ENCODE data around the gene ZNF487. TPM values are rescaled to one million over a fixed set of nuclear protein-coding genes. Genes with fewer than 3 reads are reported as not detected.

The ZNF487 gene
- total and polyA plus RNA-seq, 10 of the 15 experiments (the other 5 are each of a cell fraction or from before 2014, with no cell fraction given), result 0.74 to 2.1 (median 1.1) TPM

GRCh38 chr10:43524434-43525247 lies 87.7 kb downstream of the ZNF487 start (continued):
- no peak for TF ChIP-seq RB1 (IDR thresholded peaks at IDR 0.05; ENCODE audit: borderline replicate concordance)
- TF ChIP-seq ZNF217 (IDR thresholded peaks at IDR 0.05), result 0 out of 2 replicates have a peak, but pooled peaks have one; percentile 27
- TF ChIP-seq TCF12 (IDR thresholded peaks at IDR 0.05; ENCODE audit: low read depth, low read length), result no peak

Small RNA genes within 50 kb of the gene (small RNA-seq; reads per million reads assigned to genes)
- gene RNU7-193P (not detected), gene SNORD3J (not detected)

Other genes with a start within 250 kb of the ZNF487 start
- gene RASGEF1A, start 170.0 kb upstream of the ZNF487 start, total RNA-seq (2014; rRNA removed), result 3.1 and 4.7 TPM in 2 replicates
- gene RASGEF1A, start 170.0 kb upstream of the ZNF487 start, total RNA-seq (2014; rRNA removed; fragmentation: Illumina TruSeq; extraction: Trizol), result 1.8 TPM in 2 replicates
- 2.6 and 2.9 TPM in 2 replicates for gene RASGEF1A, start 170.0 kb upstream of the ZNF487 start, total RNA-seq (2021)
- gene RASGEF1A, start 170.0 kb upstream of the ZNF487 start, polyA plus RNA-seq (2011; rRNA removed), result 0.10 TPM in 2 replicates
- 1.5 and 1.9 TPM in 2 replicates for gene RASGEF1A, start 170.0 kb upstream of the ZNF487 start, polyA plus RNA-seq (2014; fragmentation: Illumina TruSeq; extraction: Trizol)
- gene RASGEF1A, start 170.0 kb upstream of the ZNF487 start, polyA plus RNA-seq (2014; fragmentation: Nextera tagmentation; extraction: Ambion mirVana), result under 1 TPM; 0.29 to 0.45 TPM
- gene RASGEF1A, start 170.0 kb upstream of the ZNF487 start, polyA plus RNA-seq (2014; rRNA removed), result 3.8 and 4.8 TPM in 2 replicates
- under 1 TPM; 0.82 to 0.84 TPM for gene RASGEF1A, start 170.0 kb upstream of the ZNF487 start, polyA plus RNA-seq (2016; fragmentation: Nextera tagmentation; extraction: Ambion mirVana)
- gene FXYD4, start 65.5 kb upstream of the ZNF487 start, total RNA-seq (2014; rRNA removed), result not detected in 2 replicates
- gene FXYD4, start 65.5 kb upstream of the ZNF487 start, total RNA-seq (2014; rRNA removed; fragmentation: Illumina TruSeq; extraction: Trizol), result not detected in 2 replicates
- not detected in 2 replicates for gene FXYD4, start 65.5 kb upstream of the ZNF487 start, total RNA-seq (2021)
- gene FXYD4, start 65.5 kb upstream of the ZNF487 start, polyA plus RNA-seq (2011; rRNA removed), result not detected in 2 replicates
- not detected in 2 replicates for gene FXYD4, start 65.5 kb upstream of the ZNF487 start, polyA plus RNA-seq (2014; fragmentation: Illumina TruSeq; extraction: Trizol)
- not detected for gene FXYD4, start 65.5 kb upstream of the ZNF487 start, polyA plus RNA-seq (2014; fragmentation: Nextera tagmentation; extraction: Ambion mirVana)
- not detected in 2 replicates for gene FXYD4, start 65.5 kb upstream of the ZNF487 start, polyA plus RNA-seq (2014; rRNA removed)
- gene FXYD4, start 65.5 kb upstream of the ZNF487 start, polyA plus RNA-seq (2016; fragmentation: Nextera tagmentation; extraction: Ambion mirVana), result not detected
- 291 and 315 TPM in 2 replicates for gene HNRNPF, start 27.9 kb upstream of the ZNF487 start, total RNA-seq (2014; rRNA removed)
- 283 and 310 TPM in 2 replicates for gene HNRNPF, start 27.9 kb upstream of the ZNF487 start, total RNA-seq (2014; rRNA removed; fragmentation: Illumina TruSeq; extraction: Trizol)
- gene HNRNPF, start 27.9 kb upstream of the ZNF487 start, total RNA-seq (2021), result 372 and 373 TPM in 2 replicates
- gene HNRNPF, start 27.9 kb upstream of the ZNF487 start, polyA plus RNA-seq (2011; rRNA removed), result 262 and 295 TPM in 2 replicates
- 228 and 321 TPM in 2 replicates for gene HNRNPF, start 27.9 kb upstream of the ZNF487 start, polyA plus RNA-seq (2014; fragmentation: Illumina TruSeq; extraction: Trizol)
- gene HNRNPF, start 27.9 kb upstream of the ZNF487 start, polyA plus RNA-seq (2014; fragmentation: Nextera tagmentation; extraction: Ambion mirVana), result 100 to 1,000 TPM; 156 to 158 TPM
- gene HNRNPF, start 27.9 kb upstream of the ZNF487 start, polyA plus RNA-seq (2014; rRNA removed), result 306 and 313 TPM in 2 replicates
- gene HNRNPF, start 27.9 kb upstream of the ZNF487 start, polyA plus RNA-seq (2016; fragmentation: Nextera tagmentation; extraction: Ambion mirVana), result 100 to 1,000 TPM; 274 to 282 TPM
- 0.33 and 0.68 TPM in 2 replicates for gene ZNF239, start 137.5 kb downstream of the ZNF487 start, total RNA-seq (2014; rRNA removed)
- 0.46 and 0.72 TPM in 2 replicates for gene ZNF239, start 137.5 kb downstream of the ZNF487 start, total RNA-seq (2014; rRNA removed; fragmentation: Illumina TruSeq; extraction: Trizol)
- 0.35 and 0.51 TPM in 2 replicates for gene ZNF239, start 137.5 kb downstream of the ZNF487 start, total RNA-seq (2021)
- gene ZNF239, start 137.5 kb downstream of the ZNF487 start, polyA plus RNA-seq (2011; rRNA removed), result 0.12 and 0.13 TPM in 2 replicates
- gene ZNF239, start 137.5 kb downstream of the ZNF487 start, polyA plus RNA-seq (2014; fragmentation: Illumina TruSeq; extraction: Trizol), result 0.73 and 0.98 TPM in 2 replicates
- under 1 TPM; 0.33 to 0.35 TPM for gene ZNF239, start 137.5 kb downstream of the ZNF487 start, polyA plus RNA-seq (2014; fragmentation: Nextera tagmentation; extraction: Ambion mirVana)
- gene ZNF239, start 137.5 kb downstream of the ZNF487 start, polyA plus RNA-seq (2014; rRNA removed), result 0.26 and 0.49 TPM in 2 replicates
- under 1 TPM; 0.35 to 0.75 TPM for gene ZNF239, start 137.5 kb downstream of the ZNF487 start, polyA plus RNA-seq (2016; fragmentation: Nextera tagmentation; extraction: Ambion mirVana)
- gene ZNF485, start 169.3 kb downstream of the ZNF487 start, total RNA-seq (2014; rRNA removed), result 4.3 and 4.6 TPM in 2 replicates
- 7.5 and 7.6 TPM in 2 replicates for gene ZNF485, start 169.3 kb downstream of the ZNF487 start, total RNA-seq (2014; rRNA removed; fragmentation: Illumina TruSeq; extraction: Trizol)
- gene ZNF485, start 169.3 kb downstream of the ZNF487 start, total RNA-seq (2021), result 4.1 and 5.4 TPM in 2 replicates
- gene ZNF485, start 169.3 kb downstream of the ZNF487 start, polyA plus RNA-seq (2011; rRNA removed), result 7.2 and 9.8 TPM in 2 replicates
- gene ZNF485, start 169.3 kb downstream of the ZNF487 start, polyA plus RNA-seq (2014; fragmentation: Illumina TruSeq; extraction: Trizol), result 5.2 and 5.7 TPM in 2 replicates
- 1 to 10 TPM; 4.2 TPM for gene ZNF485, start 169.3 kb downstream of the ZNF487 start, polyA plus RNA-seq (2014; fragmentation: Nextera tagmentation; extraction: Ambion mirVana)
- 4.4 and 4.8 TPM in 2 replicates for gene ZNF485, start 169.3 kb downstream of the ZNF487 start, polyA plus RNA-seq (2014; rRNA removed)
- 1 to 10 TPM; 3.2 to 5.7 TPM for gene ZNF485, start 169.3 kb downstream of the ZNF487 start, polyA plus RNA-seq (2016; fragmentation: Nextera tagmentation; extraction: Ambion mirVana)
- 2.7 and 2.8 TPM in 2 replicates for gene ZNF32, start 211.8 kb downstream of the ZNF487 start, total RNA-seq (2014; rRNA removed)
- 2.7 and 3.4 TPM in 2 replicates for gene ZNF32, start 211.8 kb downstream of the ZNF487 start, total RNA-seq (2014; rRNA removed; fragmentation: Illumina TruSeq; extraction: Trizol)
- 2.8 and 4.0 TPM in 2 replicates for gene ZNF32, start 211.8 kb downstream of the ZNF487 start, total RNA-seq (2021)
- 23.0 and 27.0 TPM in 2 replicates for gene ZNF32, start 211.8 kb downstream of the ZNF487 start, polyA plus RNA-seq (2011; rRNA removed)
- 4.2 TPM in 2 replicates for gene ZNF32, start 211.8 kb downstream of the ZNF487 start, polyA plus RNA-seq (2014; fragmentation: Illumina TruSeq; extraction: Trizol)
- gene ZNF32, start 211.8 kb downstream of the ZNF487 start, polyA plus RNA-seq (2014; fragmentation: Nextera tagmentation; extraction: Ambion mirVana), result 1 to 10 TPM; 2.6 to 3.3 TPM
- gene ZNF32, start 211.8 kb downstream of the ZNF487 start, polyA plus RNA-seq (2014; rRNA removed), result 1.9 and 3.2 TPM in 2 replicates
- gene ZNF32, start 211.8 kb downstream of the ZNF487 start, polyA plus RNA-seq (2016; fragmentation: Nextera tagmentation; extraction: Ambion mirVana), result 1 to 10 TPM; 3.4 to 4.7 TPM

Data from GM12878 (cell line).